Stomach (tissue), 9 donors: ENCODE results near the gene LNX2. TPM values are rescaled to one million over a fixed set of nuclear protein-coding genes. Genes with fewer than 3 reads are reported as not detected.

Experiments used
- DNase-seq, 2 donors: peaks; one replicate each; pipeline versions ENCODE4 v3.0.0 to v3.0.0-alpha.2; 2013 to 2019
- H3K27ac ChIP-seq, 5 donors: fragments of 200-600 bp in 4 of 5; sonication (generic) in 4 of 5; one replicate each; pipeline ENCODE4 v1.5.1; 2013 to 2019; ENCODE audit warnings: mild to moderate bottlenecking in 1 of 5, moderate library complexity in 1 of 5
- H3K27me3 ChIP-seq, 3 donors: fragments of 200-600 bp; sonication (generic); one replicate each; pipeline ENCODE4 v1.5.1; 2017 to 2019; ENCODE audit warnings: mixed run types in 1 of 3
- H3K36me3 ChIP-seq, 4 donors: fragments of 200-600 bp; sonication (generic); 1 replicate in 3 of 4; 2 replicates in 1 of 4; pipeline ENCODE4 v1.5.1; 2016 to 2019
- H3K4me1 ChIP-seq, 4 donors: fragments of 200-600 bp; sonication (generic); one replicate each; pipeline ENCODE4 v1.5.1; 2016 to 2019
- H3K4me3 ChIP-seq, 4 donors: fragments of 200-600 bp; sonication (generic) in 3 of 4; one replicate each; pipeline ENCODE4 v1.5.1; 2016 to 2019; ENCODE audit warnings: mild to moderate bottlenecking in 1 of 4
- H3K9me3 ChIP-seq, 4 donors: fragments of 200-600 bp; sonication (generic); one replicate each; pipeline ENCODE4 v1.5.1; 2016 to 2019
- CTCF ChIP-seq, 7 experiments: fragments of 450-650 bp in 4 of 7; fragments of 200-600 bp in 3 of 7; sonication (generic) in 3 of 7; IDR thresholded peaks; one replicate each; pipeline ENCODE4 v1.5.1; 2016 to 2019; ENCODE audit warnings: antibody characterized with exemption in 7 of 7, control low read depth in 2 of 7, mild to moderate bottlenecking in 1 of 7
- EP300 ChIP-seq: sonication (generic); formaldehyde crosslinking; IDR thresholded peaks from one replicate; pipeline ENCODE4 v1.6.1; 2017; ENCODE audit warnings: antibody characterized with exemption
- POLR2A ChIP-seq, 4 donors: fragments of 450-650 bp; IDR thresholded peaks; one replicate each; pipeline ENCODE4 v1.6.1; 2016; ENCODE audit warnings: antibody characterized with exemption in 4 of 4, control low read depth in 2 of 4, mild to moderate bottlenecking in 1 of 4, moderate library complexity in 1 of 4
- POLR2AphosphoS5 ChIP-seq, 3 donors: sonication (generic); formaldehyde crosslinking; IDR thresholded peaks; one replicate each; pipeline ENCODE4 v1.6.1; 2016; ENCODE audit warnings: antibody characterized with exemption in 3 of 3
- WGBS, 5 donors: extraction: QIAGEN DNeasy Blood & Tissue Kit in 3 of 5; methylation state at CpG; one replicate each; pipeline versions ENCODE4 v1.1.5 to v1.1.7; 2013 to 2018; 5-methylcytosine and 5-hydroxymethylcytosine counted together
- intact Hi-C: fragments of 100-400 bp; cut with DNase I; formaldehyde crosslinking; loops from one replicate; pipeline ENCODE4 v1.15.1; 2023; ENCODE audit warnings: low total_unique reads
- polyA plus RNA-seq, 3 donors: library from polyadenylated mRNA; stranded (reverse); fragments of 200-250 nt; gene quantifications; one replicate each; pipeline ENCODE4 v1.2.3, GENCODE V29; 2013
- total RNA-seq, 5 donors: library from RNA; depleted of rRNA; stranded (reverse); fragments of >200 nt; gene quantifications; one replicate each; pipeline versions ENCODE4 v1.1.0 to v1.2.3, GENCODE V29; 2014 to 2016
- donor health status: healthy with polysubstance abuse.
- donor health status: Bipolar disorder and iron deficiency.
- donor health status: healthy.

The LNX2 gene
- total and polyA plus RNA-seq, 8 donors = 3.5 to 35.7 (median 9.3) TPM

GRCh38 chr13:27627380-27627779 lies 7.1 kb upstream of the LNX2 start:
- intact Hi-C loops = no loop called here
- no peak for DNase-seq
- 80 to 88% (median 83%) methylated on average over 3 of the region's 3 CpGs for WGBS, 5 donors
- peaks cover 0 to 6% (median under 1%) of the 10 kb centered on the region in 4 donors for H3K36me3 ChIP-seq
- peaks cover 20 to 42% (median 31%) of the 10 kb centered on the region in 4 donors for H3K4me1 ChIP-seq
- no peak overlapping the region for H3K27ac ChIP-seq
- TF ChIP-seq EP300 = no peak
- TF ChIP-seq POLR2A (IDR thresholded peaks at IDR 0.05) = no peak
- TF ChIP-seq POLR2AphosphoS5 (IDR thresholded peaks at IDR 0.05) = no peak
- no peak for TF ChIP-seq CTCF (IDR thresholded peaks at IDR 0.05)
- H3K4me3 ChIP-seq = no peak overlapping the region
- no peaks in the 10 kb centered on the region for H3K27me3 ChIP-seq
- no peaks in the 10 kb centered on the region for H3K9me3 ChIP-seq

GRCh38 chr13:27625839-27626238 lies 5.5 kb upstream of the LNX2 start:
- peaks cover 20 to 44% (median 33%) of the 10 kb centered on the region in 4 donors for H3K4me1 ChIP-seq
- H3K27ac ChIP-seq = no peak overlapping the region
- H3K27me3 ChIP-seq = no peaks in the 10 kb centered on the region
- H3K4me3 ChIP-seq = no peak overlapping the region
- DNase-seq = no peak
- H3K9me3 ChIP-seq = no peaks in the 10 kb centered on the region
- TF ChIP-seq EP300 (no peak), CTCF (IDR thresholded peaks at IDR 0.05) (no peak), POLR2AphosphoS5 (IDR thresholded peaks at IDR 0.05) (no peak), POLR2A (IDR thresholded peaks at IDR 0.05) (no peak)
- WGBS, 5 donors = 53 to 72% (median 64%) methylated on average over 2 of the region's 2 CpGs
- H3K36me3 ChIP-seq = peaks cover 0 to 3% (median 0%) of the 10 kb centered on the region in 4 donors
- intact Hi-C loops = no loop called here

GRCh38 chr13:27624071-27624470 lies 3.7 kb upstream of the LNX2 start:
- H3K4me1 ChIP-seq = peaks cover 24 to 51% (median 41%) of the 10 kb centered on the region in 4 donors
- peaks cover 0 to 3% (median 0%) of the 10 kb centered on the region in 4 donors for H3K36me3 ChIP-seq
- no peaks in the 10 kb centered on the region for H3K9me3 ChIP-seq
- TF ChIP-seq POLR2AphosphoS5 (IDR thresholded peaks at IDR 0.05) (peak; percentile 34 to 90 (median 71)), EP300 (no peak)
- WGBS, 5 donors = 37 to 67% (median 52%) methylated on average over 3 of the region's 3 CpGs
- H3K27me3 ChIP-seq = no peaks in the 10 kb centered on the region
- H3K27ac ChIP-seq = peak overlapping the region; percentile 46 to 99 (median 64)
- intact Hi-C loops = no loop called here
- peak overlapping the region in 1 of 4 donors; percentile 5 for H3K4me3 ChIP-seq
- DNase-seq = peak; percentile 27 to 72

- 75 to 77% (median 76%) methylated on average over 7 of the region's 7 CpGs for WGBS, 5 donors
- H3K27ac ChIP-seq = peak overlapping the region in 4 of 5 donors; percentile 7 to 99 (median 76)
- H3K4me1 ChIP-seq = peaks cover 36 to 63% (median 51%) of the 10 kb centered on the region in 4 donors
- no peak for TF ChIP-seq CTCF (IDR thresholded peaks at IDR 0.05)
- no peak for TF ChIP-seq POLR2A (IDR thresholded peaks at IDR 0.05)
- TF ChIP-seq POLR2AphosphoS5 (IDR thresholded peaks at IDR 0.05) = no peak
- no peak for TF ChIP-seq EP300
- intact Hi-C loops = no loop called here
- peak overlapping the region in 2 of 4 donors; percentile 58 to 87 for H3K4me3 ChIP-seq
- H3K9me3 ChIP-seq = no peaks in the 10 kb centered on the region
- DNase-seq = no peak
- H3K36me3 ChIP-seq = peaks cover 0 to 3% (median 0%) of the 10 kb centered on the region in 4 donors
- H3K27me3 ChIP-seq = no peaks in the 10 kb centered on the region
Measured at GRCh38 chr13:27622881-27623280, 2.6 kb upstream of the LNX2 start.

DNA sequence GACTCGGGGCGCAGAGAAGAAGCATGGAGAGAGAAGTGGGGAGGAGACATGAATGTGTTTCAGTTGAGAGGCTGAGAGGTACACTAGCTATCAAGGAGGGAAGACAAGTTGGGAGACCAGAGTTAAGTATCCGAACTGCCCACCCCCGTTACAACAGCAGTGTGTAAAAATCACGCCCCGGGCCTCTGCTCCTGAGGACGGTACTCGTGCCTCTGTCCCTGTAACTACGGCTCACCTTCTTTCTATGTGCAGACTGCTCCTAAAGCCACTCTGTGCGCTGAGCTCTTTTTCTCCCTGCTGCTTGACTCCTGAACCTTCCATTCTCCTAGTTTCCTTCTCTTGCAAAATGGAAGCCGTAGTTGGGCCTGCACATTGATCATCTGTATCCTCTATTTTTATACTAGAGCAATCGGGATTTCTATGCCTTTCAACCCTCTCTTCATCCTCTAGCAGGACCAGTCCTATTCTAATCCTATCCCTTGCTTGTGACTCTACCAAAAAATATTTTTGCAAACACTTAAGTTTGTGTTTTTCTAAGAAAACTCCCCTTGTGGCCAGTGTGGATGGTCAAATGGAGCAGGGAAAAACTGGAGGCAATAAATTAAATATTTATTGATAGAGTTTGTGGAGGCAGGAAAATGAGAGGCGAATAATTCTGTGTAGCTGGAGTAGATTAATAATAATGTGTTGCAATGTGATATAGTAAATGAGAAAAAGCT lies 1.9 kb upstream of the LNX2 start:
- peak overlapping the region; percentile 97 to 100 (median 99) for H3K27ac ChIP-seq
- H3K9me3 ChIP-seq = no peaks in the 10 kb centered on the region
- peaks cover 0 to 3% (median 0%) of the 10 kb centered on the region in 4 donors for H3K36me3 ChIP-seq
- H3K4me3 ChIP-seq = peak overlapping the region; percentile 58 to 91 (median 87)
- no peak for DNase-seq
- 6 to 9% (median 7%) methylated on average over 12 to 13 of the region's 13 CpGs for WGBS, 5 donors
- H3K27me3 ChIP-seq = no peaks in the 10 kb centered on the region
- peak in 1 of 7 experiments; percentile 8 for TF ChIP-seq CTCF (IDR thresholded peaks at IDR 0.05)
- TF ChIP-seq POLR2AphosphoS5 (IDR thresholded peaks at IDR 0.05) = no peak
- TF ChIP-seq EP300 = no peak
- TF ChIP-seq POLR2A (IDR thresholded peaks at IDR 0.05) = no peak
- H3K4me1 ChIP-seq = peaks cover 42 to 69% (median 54%) of the 10 kb centered on the region in 4 donors
- intact Hi-C loops = no loop called here
